GM23338 (cell line): ENCODE data around the gene AP5Z1. TPM values are rescaled to one million over a fixed set of nuclear protein-coding genes. Genes with fewer than 3 reads are reported as not detected.

Experiments
- ATAC-seq: fragments of 200-7000 bp; cut with Tn5 transposase; 3 replicates; pipeline ENCODE4 v1.9.1; 2020
- DNase-seq: peaks from one replicate; pipeline ENCODE4 v3.0.0-alpha.2; 2015; ENCODE audit warnings: low spot score
- H2AFZ ChIP-seq: fragments of 200-600 bp; sonication (generic); 2 replicates; pipeline ENCODE4 v1.8.0; 2016; ENCODE audit warnings: antibody characterized with exemption, mild to moderate bottlenecking, moderate library complexity
- H3F3A ChIP-seq: fragments of 200-600 bp; sonication (generic); replicated peaks from 2 replicates; pipeline ENCODE4 v1.8.0; 2017; ENCODE audit warnings: antibody characterized with exemption, mixed run types, low read depth
- H3K27ac ChIP-seq: fragments of 200-600 bp; sonication (generic); 2 replicates; pipeline ENCODE4 v1.6.1; 2016; ENCODE audit warnings: low read depth
- H3K27me3 ChIP-seq: fragments of 200-600 bp; sonication (generic); 2 replicates; pipeline ENCODE4 v1.8.0; 2016; ENCODE audit warnings: mild to moderate bottlenecking, mixed run types, moderate library complexity; ENCODE audit not compliant: insufficient read depth
- H3K36me3 ChIP-seq: fragments of 200-600 bp; sonication (generic); 2 replicates; pipeline ENCODE4 v1.8.0; 2016; ENCODE audit warnings: mild to moderate bottlenecking; ENCODE audit not compliant: insufficient read depth
- H3K4me1 ChIP-seq: fragments of 200-600 bp; sonication (generic); 2 replicates; pipeline ENCODE4 v1.8.0; 2016; ENCODE audit warnings: mild to moderate bottlenecking, moderate library complexity; ENCODE audit not compliant: insufficient read depth
- H3K4me2 ChIP-seq: fragments of 200-600 bp; sonication (generic); 2 replicates; pipeline ENCODE4 v1.7.1; 2017; ENCODE audit warnings: mixed run types
- H3K4me3 ChIP-seq: fragments of 200-600 bp; sonication (generic); 2 replicates; pipeline ENCODE4 v1.6.1; 2016; ENCODE audit warnings: mixed run types
- H3K79me2 ChIP-seq: fragments of 200-600 bp; sonication (generic); replicated peaks from 2 replicates; pipeline ENCODE4 v1.8.0; 2017; ENCODE audit warnings: mild to moderate bottlenecking; ENCODE audit not compliant: insufficient read depth
- H3K9me2 ChIP-seq: fragments of 200-600 bp; sonication (generic); 2 replicates; pipeline ENCODE4 v1.8.0; 2017; ENCODE audit not compliant: insufficient read depth
- H4K20me1 ChIP-seq: fragments of 200-600 bp; sonication (generic); replicated peaks from 2 replicates; pipeline ENCODE4 v1.8.0; 2017; ENCODE audit warnings: mild to moderate bottlenecking; ENCODE audit not compliant: insufficient read depth
- H3K27ac Mint-ChIP-seq: 2 replicates; pipeline ENCODE4 v1.8.0; 2020; ENCODE audit warnings: inconsistent platforms, mild to moderate bottlenecking, moderate library complexity, mixed read lengths
- H3K27me3 Mint-ChIP-seq: 3 replicates; pipeline ENCODE4 v1.8.0; 2022; ENCODE audit warnings: low read depth, mild to moderate bottlenecking, moderate library complexity, mixed read lengths, inconsistent platforms; ENCODE audit not compliant: insufficient read depth, poor library complexity
- H3K36me3 Mint-ChIP-seq: 3 replicates; pipeline ENCODE4 v1.8.0; 2021; ENCODE audit warnings: low read depth, mild to moderate bottlenecking, inconsistent platforms, moderate library complexity, mixed read lengths
- H3K4me1 Mint-ChIP-seq: 3 replicates; pipeline ENCODE4 v1.8.0; 2020; ENCODE audit warnings: mild to moderate bottlenecking, inconsistent platforms, mixed read lengths
- H3K4me3 Mint-ChIP-seq: 3 replicates; pipeline ENCODE4 v1.8.0; 2021; ENCODE audit warnings: moderate library complexity, mild to moderate bottlenecking, inconsistent platforms, mixed read lengths
- H3K9me3 Mint-ChIP-seq: 3 replicates; pipeline ENCODE4 v1.8.0; 2020; ENCODE audit warnings: moderate library complexity, mild to moderate bottlenecking, inconsistent platforms, mixed read lengths
- CREB1 ChIP-seq: fragments of 250-450 bp; sonication (Bioruptor Pico); IDR thresholded peaks from 2 replicates; pipeline ENCODE4 v1.5.0; 2020; ENCODE audit warnings: low read depth, mild to moderate bottlenecking, moderate library complexity
- EZH2phosphoT487 ChIP-seq: fragments of 200-600 bp; sonication (generic); IDR thresholded peaks from one replicate; pipeline ENCODE4 v1.8.1; 2018; ENCODE audit warnings: antibody characterized with exemption; ENCODE audit not compliant: unreplicated experiment
- JUNB ChIP-seq: IDR thresholded peaks from one replicate; pipeline ENCODE4 v1.6.1; 2016; ENCODE audit warnings: antibody characterized with exemption; ENCODE audit not compliant: unreplicated experiment
- polyA plus RNA-seq: library from polyadenylated mRNA; unstranded; fragments of >200 nt; fragmentation: Nextera tagmentation; extraction: Ambion mirVana; gene quantifications from 2 replicates; pipeline ENCODE4 v1.2.1, GENCODE V29; 2016
- total RNA-seq: library from RNA; depleted of rRNA; stranded (reverse); fragments of >200 nt; shearing (Covaris generic); gene quantifications from 2 replicates; pipeline ENCODE4 v1.2.3, GENCODE V29; 2014
- TF ChIP-seq, protein P1 (sequence below): IDR thresholded peaks from one replicate; pipeline ENCODE4 v1.6.1; 2018; ENCODE audit warnings: antibody characterized with exemption; ENCODE audit not compliant: unreplicated experiment
- TF ChIP-seq, protein P2 (sequence below): IDR thresholded peaks from 2 replicates; pipeline ENCODE4 v1.6.1; 2016; ENCODE audit warnings: antibody characterized with exemption

The AP5Z1 gene
- total and polyA plus RNA-seq, 2 experiments from 2014 or later: 16.3 to 31.2 TPM

DNA sequence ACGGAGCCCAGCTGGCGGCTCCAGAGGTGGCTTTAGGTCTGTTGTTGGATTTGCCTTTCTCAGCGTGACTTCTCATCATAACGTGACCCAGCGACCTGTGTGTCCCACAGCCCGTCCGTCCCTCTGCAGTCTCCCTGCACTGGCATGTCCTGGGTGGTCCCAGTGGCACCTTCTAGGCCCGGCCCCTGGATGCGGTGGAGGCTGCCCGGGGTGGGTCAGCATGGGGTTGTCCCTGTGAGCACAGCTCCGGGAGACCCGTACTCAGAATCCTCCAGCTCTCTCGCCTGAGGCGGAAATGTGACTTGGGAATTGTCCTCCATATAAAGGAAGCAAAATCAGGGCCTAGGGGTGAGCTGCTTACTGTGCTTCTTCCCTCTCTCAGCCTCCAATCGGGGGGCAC lies 25.6 kb upstream of the AP5Z1 start (continued):
- TF ChIP-seq, protein P1, sequence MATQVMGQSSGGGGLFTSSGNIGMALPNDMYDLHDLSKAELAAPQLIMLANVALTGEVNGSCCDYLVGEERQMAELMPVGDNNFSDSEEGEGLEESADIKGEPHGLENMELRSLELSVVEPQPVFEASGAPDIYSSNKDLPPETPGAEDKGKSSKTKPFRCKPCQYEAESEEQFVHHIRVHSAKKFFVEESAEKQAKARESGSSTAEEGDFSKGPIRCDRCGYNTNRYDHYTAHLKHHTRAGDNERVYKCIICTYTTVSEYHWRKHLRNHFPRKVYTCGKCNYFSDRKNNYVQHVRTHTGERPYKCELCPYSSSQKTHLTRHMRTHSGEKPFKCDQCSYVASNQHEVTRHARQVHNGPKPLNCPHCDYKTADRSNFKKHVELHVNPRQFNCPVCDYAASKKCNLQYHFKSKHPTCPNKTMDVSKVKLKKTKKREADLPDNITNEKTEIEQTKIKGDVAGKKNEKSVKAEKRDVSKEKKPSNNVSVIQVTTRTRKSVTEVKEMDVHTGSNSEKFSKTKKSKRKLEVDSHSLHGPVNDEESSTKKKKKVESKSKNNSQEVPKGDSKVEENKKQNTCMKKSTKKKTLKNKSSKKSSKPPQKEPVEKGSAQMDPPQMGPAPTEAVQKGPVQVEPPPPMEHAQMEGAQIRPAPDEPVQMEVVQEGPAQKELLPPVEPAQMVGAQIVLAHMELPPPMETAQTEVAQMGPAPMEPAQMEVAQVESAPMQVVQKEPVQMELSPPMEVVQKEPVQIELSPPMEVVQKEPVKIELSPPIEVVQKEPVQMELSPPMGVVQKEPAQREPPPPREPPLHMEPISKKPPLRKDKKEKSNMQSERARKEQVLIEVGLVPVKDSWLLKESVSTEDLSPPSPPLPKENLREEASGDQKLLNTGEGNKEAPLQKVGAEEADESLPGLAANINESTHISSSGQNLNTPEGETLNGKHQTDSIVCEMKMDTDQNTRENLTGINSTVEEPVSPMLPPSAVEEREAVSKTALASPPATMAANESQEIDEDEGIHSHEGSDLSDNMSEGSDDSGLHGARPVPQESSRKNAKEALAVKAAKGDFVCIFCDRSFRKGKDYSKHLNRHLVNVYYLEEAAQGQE: no peak
- no peak for TF ChIP-seq CREB1 (CRISPR knock-in tag)

DNA sequence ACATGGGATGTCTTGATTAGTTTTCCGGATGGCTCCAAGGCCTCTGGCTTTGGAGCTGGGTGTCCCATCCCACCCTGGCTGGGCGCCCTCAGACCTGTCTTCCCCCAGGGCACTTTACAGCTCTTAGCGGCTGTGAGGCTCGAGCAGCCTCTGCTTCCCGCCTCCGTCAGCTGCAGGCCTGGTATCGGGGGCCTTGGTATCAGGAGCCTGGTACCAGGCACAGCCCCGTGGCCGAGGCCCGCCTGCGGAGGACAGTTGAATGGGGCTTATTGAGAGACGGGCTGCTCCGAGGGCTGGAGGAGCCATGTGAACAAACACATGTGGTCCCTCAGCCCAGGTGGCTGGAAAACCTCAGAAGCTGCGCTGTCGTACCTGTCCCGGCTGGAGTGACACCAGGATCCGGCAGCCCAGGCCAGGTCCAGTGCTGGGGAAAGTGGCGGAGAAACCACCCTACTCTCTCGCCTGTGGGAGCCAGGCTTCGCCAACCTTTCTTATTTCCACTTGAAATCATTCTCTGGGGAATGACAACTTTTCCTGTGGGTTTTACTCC lies 23.9 kb upstream of the AP5Z1 start:
- Histone ChIP-seq H3K27me3 (peaks cover under 1% of the 10 kb centered on the region; the same call in 1 of the 2 replicates), H3K4me3 (no peak overlapping the region), H3K9me2 (no peaks in the 10 kb centered on the region), H4K20me1 (peaks cover 8% of the 10 kb centered on the region; the same call in 1 of the 2 replicates), H3K4me1 (no peaks in the 10 kb centered on the region), H3K27ac (no peak overlapping the region), H3K36me3 (no peaks in the 10 kb centered on the region), H3K79me2 (0 out of 2 replicates have a peak, but pooled peaks cover 11% of the 10 kb centered on the region), H3K4me2 (no peak overlapping the region), H2AFZ (no peak overlapping the region), H3F3A (no peaks in the 10 kb centered on the region)
- H3K27ac Mint-ChIP-seq: no peak overlapping the region
- no peak for TF ChIP-seq EZH2phosphoT487
- TF ChIP-seq, protein P1: no peak
- TF ChIP-seq JUNB: no peak
- no peak for TF ChIP-seq CREB1 (CRISPR knock-in tag)
- TF ChIP-seq, protein P2, sequence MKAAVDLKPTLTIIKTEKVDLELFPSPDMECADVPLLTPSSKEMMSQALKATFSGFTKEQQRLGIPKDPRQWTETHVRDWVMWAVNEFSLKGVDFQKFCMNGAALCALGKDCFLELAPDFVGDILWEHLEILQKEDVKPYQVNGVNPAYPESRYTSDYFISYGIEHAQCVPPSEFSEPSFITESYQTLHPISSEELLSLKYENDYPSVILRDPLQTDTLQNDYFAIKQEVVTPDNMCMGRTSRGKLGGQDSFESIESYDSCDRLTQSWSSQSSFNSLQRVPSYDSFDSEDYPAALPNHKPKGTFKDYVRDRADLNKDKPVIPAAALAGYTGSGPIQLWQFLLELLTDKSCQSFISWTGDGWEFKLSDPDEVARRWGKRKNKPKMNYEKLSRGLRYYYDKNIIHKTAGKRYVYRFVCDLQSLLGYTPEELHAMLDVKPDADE: no peak
- H3K27me3 Mint-ChIP-seq: peaks cover 12% of the 10 kb centered on the region
- H3K4me3 Mint-ChIP-seq: no peak overlapping the region
- DNase-seq (no peak), ATAC-seq (no peak)
- no peaks in the 10 kb centered on the region for H3K9me3 Mint-ChIP-seq
- peaks cover 12% of the 10 kb centered on the region for H3K36me3 Mint-ChIP-seq
- H3K4me1 Mint-ChIP-seq: peaks cover 7% of the 10 kb centered on the region
